Vagina (tissue), 2 donors: Measurements from ENCODE around the gene MTHFD1L.

Experiments
- POLR2A ChIP-seq, 2 donors: fragments of 450-650 bp; IDR thresholded peaks; one replicate each; pipeline ENCODE4 v1.6.1; 2017; ENCODE audit warnings: antibody characterized with exemption in 2 of 2, mild to moderate bottlenecking in 2 of 2, moderate library complexity in 2 of 2
- POLR2AphosphoS5 ChIP-seq, 2 donors: sonication (generic); formaldehyde crosslinking; IDR thresholded peaks; one replicate each; pipeline ENCODE4 v1.9.0; 2017; ENCODE audit warnings: antibody characterized with exemption in 2 of 2, mild to moderate bottlenecking in 2 of 2, low read depth in 1 of 2; ENCODE audit not compliant: insufficient read depth in 1 of 2
- TF ChIP-seq, protein P1 (sequence below), 3 experiments: fragments of 450-650 bp in 2 of 3; fragments of 200-600 bp in 1 of 3; sonication (generic) in 1 of 3; IDR thresholded peaks; one replicate each; pipeline ENCODE4 v1.5.1; 2017 to 2019; ENCODE audit warnings: antibody characterized with exemption in 3 of 3, mild to moderate bottlenecking in 2 of 3, moderate library complexity in 2 of 3

- TF ChIP-seq, protein P1, sequence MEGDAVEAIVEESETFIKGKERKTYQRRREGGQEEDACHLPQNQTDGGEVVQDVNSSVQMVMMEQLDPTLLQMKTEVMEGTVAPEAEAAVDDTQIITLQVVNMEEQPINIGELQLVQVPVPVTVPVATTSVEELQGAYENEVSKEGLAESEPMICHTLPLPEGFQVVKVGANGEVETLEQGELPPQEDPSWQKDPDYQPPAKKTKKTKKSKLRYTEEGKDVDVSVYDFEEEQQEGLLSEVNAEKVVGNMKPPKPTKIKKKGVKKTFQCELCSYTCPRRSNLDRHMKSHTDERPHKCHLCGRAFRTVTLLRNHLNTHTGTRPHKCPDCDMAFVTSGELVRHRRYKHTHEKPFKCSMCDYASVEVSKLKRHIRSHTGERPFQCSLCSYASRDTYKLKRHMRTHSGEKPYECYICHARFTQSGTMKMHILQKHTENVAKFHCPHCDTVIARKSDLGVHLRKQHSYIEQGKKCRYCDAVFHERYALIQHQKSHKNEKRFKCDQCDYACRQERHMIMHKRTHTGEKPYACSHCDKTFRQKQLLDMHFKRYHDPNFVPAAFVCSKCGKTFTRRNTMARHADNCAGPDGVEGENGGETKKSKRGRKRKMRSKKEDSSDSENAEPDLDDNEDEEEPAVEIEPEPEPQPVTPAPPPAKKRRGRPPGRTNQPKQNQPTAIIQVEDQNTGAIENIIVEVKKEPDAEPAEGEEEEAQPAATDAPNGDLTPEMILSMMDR (IDR thresholded peaks at IDR 0.05): no peak
- TF ChIP-seq POLR2AphosphoS5 (IDR thresholded peaks at IDR 0.05; ENCODE audit: insufficient read depth in 1 of 2, low read depth in 1 of 2) (no peak), POLR2A (IDR thresholded peaks at IDR 0.05) (no peak)
Measured at GRCh38 chr6:151052021-151052646, 186.6 kb downstream of the MTHFD1L start.
